SK-N-MC (cell line): ENCODE data around the gene REG3A.

Experiments used
- EZH2 ChIP-seq: fragments of 200-600 bp; sonication (generic); IDR thresholded peaks from one replicate; pipeline ENCODE4 v1.6.1; 2017; ENCODE audit warnings: antibody characterized with exemption
- POLR2AphosphoS5 ChIP-seq: IDR thresholded peaks from 2 replicates; pipeline ENCODE4 v1.6.1; 2012; ENCODE audit warnings: mild to moderate bottlenecking, low read depth, low read length, borderline replicate concordance

DNA sequence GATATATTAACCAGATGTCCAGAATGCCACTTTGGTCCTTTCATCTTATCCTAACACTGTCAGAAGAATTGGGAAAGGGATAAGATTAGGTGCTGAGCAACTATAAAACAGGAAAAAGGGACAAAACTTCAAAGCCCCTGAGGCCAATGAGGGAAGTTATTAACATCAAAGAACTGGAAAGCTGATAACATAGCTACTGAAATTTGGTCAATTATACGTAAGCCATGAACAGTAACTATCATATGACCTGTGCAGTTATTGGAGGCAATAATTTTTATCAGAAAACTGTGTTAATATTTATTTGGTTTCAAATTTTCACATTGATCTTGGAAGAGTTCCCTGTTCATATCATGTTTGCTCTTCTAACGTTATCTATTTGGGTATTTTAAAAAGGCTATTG is 2.6 kb upstream of the REG3A start:
- TF ChIP-seq POLR2AphosphoS5 (no peak), EZH2 (no peak)
